GM06990 (cell line): Measurements from ENCODE around the gene FAT1.

Experiments used
- DNase-seq: peaks from one replicate; pipeline ENCODE4 v3.0.0-alpha.2; 2011; ENCODE audit not compliant: insufficient read length; ENCODE audit errors: extremely low read depth
- H3K27me3 ChIP-seq: replicated peaks from 2 replicates; pipeline ENCODE4 v1.6.0; 2011; ENCODE audit warnings: low read length; ENCODE audit not compliant: control insufficient read depth, insufficient read depth
- H3K36me3 ChIP-seq: 2 replicates; pipeline ENCODE4 v1.5.1; 2011; ENCODE audit warnings: low read length; ENCODE audit not compliant: control insufficient read depth, insufficient read depth
- H3K4me3 ChIP-seq: replicated peaks from 2 replicates; pipeline ENCODE4 v1.5.1; 2011; ENCODE audit warnings: low read depth, mild to moderate bottlenecking, control low read depth, low read length
- CTCF ChIP-seq: IDR thresholded peaks from 2 replicates; pipeline ENCODE4 v1.5.1; 2011; ENCODE audit warnings: low read length, control low read depth, mild to moderate bottlenecking, inconsistent platforms; ENCODE audit not compliant: insufficient read depth, poor library complexity, severe bottlenecking

Gene FAT1

GRCh38 chr4:186606591-186606992, 117.1 kb downstream of the FAT1 start:
- Histone ChIP-seq H3K36me3 (no peaks in the 10 kb centered on the region), H3K4me3 (no peak overlapping the region)
- DNase-seq = no peak

GRCh38 chr4:186605261-186605865, 118.3 kb downstream of the FAT1 start:
- no peak overlapping the region for H3K4me3 ChIP-seq
- no peaks in the 10 kb centered on the region for H3K36me3 ChIP-seq
- DNase-seq = no peak
- no peak for TF ChIP-seq CTCF
- no peaks in the 10 kb centered on the region for H3K27me3 ChIP-seq

More at GRCh38 chr4:186606591-186606992, 117.1 kb downstream of the FAT1 start:
- no peak for TF ChIP-seq CTCF
- no peaks in the 10 kb centered on the region for H3K27me3 ChIP-seq

- no peak for DNase-seq
- Histone ChIP-seq H3K4me3 (no peak overlapping the region), H3K36me3 (no peaks in the 10 kb centered on the region), H3K27me3 (no peaks in the 10 kb centered on the region)
- no peak for TF ChIP-seq CTCF
Measured at GRCh38 chr4:186604124-186604807, 119.4 kb downstream of the FAT1 start.

GRCh38 chr4:186602978-186603377, 120.7 kb downstream of the FAT1 start:
- Histone ChIP-seq H3K27me3 (no peaks in the 10 kb centered on the region), H3K4me3 (no peak overlapping the region), H3K36me3 (no peaks in the 10 kb centered on the region)
- no peak for DNase-seq
- TF ChIP-seq CTCF = no peak

- no peaks in the 10 kb centered on the region for H3K36me3 ChIP-seq
- no peak overlapping the region for H3K4me3 ChIP-seq
- no peak for TF ChIP-seq CTCF
Measured at GRCh38 chr4:186599483-186599882, 124.2 kb downstream of the FAT1 start.

More at GRCh38 chr4:186599483-186599882, 124.2 kb downstream of the FAT1 start:
- H3K27me3 ChIP-seq = no peaks in the 10 kb centered on the region
- no peak for DNase-seq
